Activated T-helper 1 cell treated with anti-CD3 and anti-CD28 coated beads, Interleukin-12 subunit alpha, Interleukin-12 subunit beta, Interleukin-2, Interleukin-4 antibody, amounts not matched to agents 30 ng/mL and 10 ng/mL and 1 ng/mL, durations not matched to agents 14 hours and 24 hours and 36 hours (primary cell): Measurements from ENCODE around the gene ASAP3. TPM values are rescaled to one million over a fixed set of nuclear protein-coding genes. Genes with fewer than 3 reads are reported as not detected.

Experiments used
- DNase-seq: peaks from one replicate; pipeline ENCODE4 v3.0.0; 2021; ENCODE audit warnings: low spot score
- H3K27ac Mint-ChIP-seq: one replicate; pipeline ENCODE4 v1.8.0; 2021; ENCODE audit warnings: mild to moderate bottlenecking, mixed read lengths
- H3K27me3 Mint-ChIP-seq: one replicate; pipeline ENCODE4 v1.8.0; 2022; ENCODE audit warnings: mild to moderate bottlenecking, moderate library complexity, mixed read lengths; ENCODE audit not compliant: insufficient read depth
- H3K36me3 Mint-ChIP-seq: one replicate; pipeline ENCODE4 v1.8.0; 2021; ENCODE audit warnings: low read depth, mixed read lengths
- H3K4me1 Mint-ChIP-seq: one replicate; pipeline ENCODE4 v1.8.0; 2021; ENCODE audit warnings: low read depth, mixed read lengths
- H3K4me3 Mint-ChIP-seq: one replicate; pipeline ENCODE4 v1.8.0; 2021; ENCODE audit warnings: mild to moderate bottlenecking, moderate library complexity, mixed read lengths
- H3K9me3 Mint-ChIP-seq: one replicate; pipeline ENCODE4 v1.8.0; 2021; ENCODE audit warnings: mixed read lengths
- intact Hi-C: fragments of 100-400 bp; cut with micrococcal nuclease; formaldehyde crosslinking; loops from one replicate; pipeline ENCODE4 v1.15.1; 2024
- total RNA-seq: library from RNA; stranded (reverse); gene quantifications from 2 replicates; pipeline ENCODE4 v1.2.3, GENCODE V29; 2022

The ASAP3 gene
- total RNA-seq, 1 donor from 2014 or later, result not detected

- no peaks in the 10 kb centered on the region for H3K36me3 Mint-ChIP-seq
- H3K27me3 Mint-ChIP-seq, result peaks cover 14% of the 10 kb centered on the region
- no peak overlapping the region for H3K27ac Mint-ChIP-seq
- no peaks in the 10 kb centered on the region for H3K4me1 Mint-ChIP-seq
- no peaks in the 10 kb centered on the region for H3K9me3 Mint-ChIP-seq
- intact Hi-C loops, result no loop called here
- DNase-seq, result no peak
- H3K4me3 Mint-ChIP-seq, result no peak overlapping the region
These were observed 14.5 kb downstream of the ASAP3 start for GRCh38 chr1:23469372-23469982.

GRCh38 chr1:23466423-23466989 lies 17.5 kb downstream of the ASAP3 start:
- H3K27ac Mint-ChIP-seq, result no peak overlapping the region

GRCh38 chr1:23463286-23463685 lies 20.7 kb downstream of the ASAP3 start:
- no peaks in the 10 kb centered on the region for H3K4me1 Mint-ChIP-seq
- H3K4me3 Mint-ChIP-seq, result no peak overlapping the region
- intact Hi-C loops, result no loop called here
- no peaks in the 10 kb centered on the region for H3K9me3 Mint-ChIP-seq
- no peak overlapping the region for H3K27ac Mint-ChIP-seq
- no peak for DNase-seq
- H3K36me3 Mint-ChIP-seq, result no peaks in the 10 kb centered on the region
- H3K27me3 Mint-ChIP-seq, result peaks cover 13% of the 10 kb centered on the region

More at GRCh38 chr1:23466423-23466989, 17.5 kb downstream of the ASAP3 start:
- no peaks in the 10 kb centered on the region for H3K4me1 Mint-ChIP-seq
- H3K36me3 Mint-ChIP-seq, result no peaks in the 10 kb centered on the region
- H3K9me3 Mint-ChIP-seq, result no peaks in the 10 kb centered on the region
- H3K4me3 Mint-ChIP-seq, result no peak overlapping the region
- H3K27me3 Mint-ChIP-seq, result peaks cover 7% of the 10 kb centered on the region
- DNase-seq, result no peak
- intact Hi-C loops, result no loop called here

- peaks cover 15% of the 10 kb centered on the region for H3K27me3 Mint-ChIP-seq
- no peak overlapping the region for H3K27ac Mint-ChIP-seq
- no peaks in the 10 kb centered on the region for H3K9me3 Mint-ChIP-seq
- no peaks in the 10 kb centered on the region for H3K36me3 Mint-ChIP-seq
- H3K4me1 Mint-ChIP-seq, result no peaks in the 10 kb centered on the region
- no peak for DNase-seq
- no peak overlapping the region for H3K4me3 Mint-ChIP-seq
- intact Hi-C loops, result no loop called here
These were observed 21.2 kb downstream of the ASAP3 start for GRCh38 chr1:23462766-23463165.

GRCh38 chr1:23461050-23461449 lies 22.9 kb downstream of the ASAP3 start:
- no peak for DNase-seq
- no peaks in the 10 kb centered on the region for H3K4me1 Mint-ChIP-seq
- peaks cover 17% of the 10 kb centered on the region for H3K27me3 Mint-ChIP-seq
- no peaks in the 10 kb centered on the region for H3K36me3 Mint-ChIP-seq
- no peaks in the 10 kb centered on the region for H3K9me3 Mint-ChIP-seq
- H3K27ac Mint-ChIP-seq, result no peak overlapping the region
- H3K4me3 Mint-ChIP-seq, result no peak overlapping the region
- intact Hi-C loops, result no loop called here

GRCh38 chr1:23460519-23460918 lies 23.5 kb downstream of the ASAP3 start:
- Mint-ChIP-seq H3K4me1 (no peaks in the 10 kb centered on the region), H3K27me3 (peaks cover 18% of the 10 kb centered on the region), H3K36me3 (no peaks in the 10 kb centered on the region), H3K27ac (no peak overlapping the region), H3K9me3 (no peaks in the 10 kb centered on the region), H3K4me3 (no peak overlapping the region)
- DNase-seq, result no peak
- intact Hi-C loops, result no loop called here

- H3K4me3 Mint-ChIP-seq, result no peak overlapping the region
- no peak overlapping the region for H3K27ac Mint-ChIP-seq
- no peaks in the 10 kb centered on the region for H3K9me3 Mint-ChIP-seq
- intact Hi-C loops, result no loop called here
- peaks cover 23% of the 10 kb centered on the region for H3K27me3 Mint-ChIP-seq
- DNase-seq, result no peak
- no peaks in the 10 kb centered on the region for H3K36me3 Mint-ChIP-seq
- H3K4me1 Mint-ChIP-seq, result no peaks in the 10 kb centered on the region
These were observed 24.6 kb downstream of the ASAP3 start for GRCh38 chr1:23459338-23459757.

GRCh38 chr1:23456226-23456625 lies 27.8 kb downstream of the ASAP3 start:
- Mint-ChIP-seq H3K4me3 (no peak overlapping the region), H3K27me3 (peaks cover 19% of the 10 kb centered on the region), H3K9me3 (no peaks in the 10 kb centered on the region), H3K27ac (no peak overlapping the region), H3K4me1 (no peaks in the 10 kb centered on the region), H3K36me3 (no peaks in the 10 kb centered on the region)
- no peak for DNase-seq
- intact Hi-C loops, result no loop called here

- Mint-ChIP-seq H3K4me3 (no peak overlapping the region), H3K9me3 (no peaks in the 10 kb centered on the region)
- intact Hi-C loops, result no loop called here
These were observed 30.5 kb downstream of the ASAP3 start for GRCh38 chr1:23453455-23454000.

GRCh38 chr1:23452011-23452411 lies 32.0 kb downstream of the ASAP3 start:
- no peak overlapping the region for H3K27ac Mint-ChIP-seq
- H3K9me3 Mint-ChIP-seq, result no peaks in the 10 kb centered on the region
- no peak overlapping the region for H3K4me3 Mint-ChIP-seq
- H3K27me3 Mint-ChIP-seq, result peaks cover 6% of the 10 kb centered on the region
- intact Hi-C loops, result no loop called here
- H3K4me1 Mint-ChIP-seq, result no peaks in the 10 kb centered on the region
- DNase-seq, result no peak
- H3K36me3 Mint-ChIP-seq, result no peaks in the 10 kb centered on the region

More at GRCh38 chr1:23453455-23454000, 30.5 kb downstream of the ASAP3 start:
- H3K27ac Mint-ChIP-seq, result no peak overlapping the region
- H3K4me1 Mint-ChIP-seq, result no peaks in the 10 kb centered on the region
- DNase-seq, result no peak
- H3K27me3 Mint-ChIP-seq, result peaks cover 10% of the 10 kb centered on the region
- no peaks in the 10 kb centered on the region for H3K36me3 Mint-ChIP-seq

- Mint-ChIP-seq H3K27me3 (peaks cover 7% of the 10 kb centered on the region), H3K27ac (no peak overlapping the region), H3K4me3 (no peak overlapping the region), H3K9me3 (no peaks in the 10 kb centered on the region), H3K4me1 (no peaks in the 10 kb centered on the region), H3K36me3 (no peaks in the 10 kb centered on the region)
- no peak for DNase-seq
- intact Hi-C loops, result no loop called here
These were observed 32.5 kb downstream of the ASAP3 start for GRCh38 chr1:23451441-23451840.

GRCh38 chr1:23450894-23451293 lies 33.1 kb downstream of the ASAP3 start:
- H3K4me1 Mint-ChIP-seq, result no peaks in the 10 kb centered on the region
- H3K9me3 Mint-ChIP-seq, result no peaks in the 10 kb centered on the region
- no peak for DNase-seq
- no peak overlapping the region for H3K4me3 Mint-ChIP-seq
- no peak overlapping the region for H3K27ac Mint-ChIP-seq
- H3K27me3 Mint-ChIP-seq, result peaks cover 7% of the 10 kb centered on the region
- no peaks in the 10 kb centered on the region for H3K36me3 Mint-ChIP-seq
- intact Hi-C loops, result no loop called here

GRCh38 chr1:23449958-23450357 lies 34.0 kb downstream of the ASAP3 start:
- no peak overlapping the region for H3K4me3 Mint-ChIP-seq
- H3K36me3 Mint-ChIP-seq, result no peaks in the 10 kb centered on the region

More at GRCh38 chr1:23449958-23450357, 34.0 kb downstream of the ASAP3 start:
- intact Hi-C loops, result no loop called here
- no peak overlapping the region for H3K27ac Mint-ChIP-seq
- H3K9me3 Mint-ChIP-seq, result no peaks in the 10 kb centered on the region
- DNase-seq, result no peak
- H3K27me3 Mint-ChIP-seq, result peaks cover 4% of the 10 kb centered on the region
- H3K4me1 Mint-ChIP-seq, result no peaks in the 10 kb centered on the region
